GM18519 (cell line): ENCODE results near the gene C18orf63.
"Not testable (repeated sequence)": the region's sequence is repeated elsewhere in the genome, so short reads cannot be mapped to it uniquely, and the experiment has no call there.

Source experiments
- ATAC-seq: cut with Tn5 transposase; IDR thresholded peaks from one replicate; pipeline ENCODE4 v1.9.1; 2021; ENCODE audit warnings: mild to moderate bottlenecking, moderate library complexity; ENCODE audit not compliant: unreplicated experiment, low FRiP score

C18orf63 gene

DNA sequence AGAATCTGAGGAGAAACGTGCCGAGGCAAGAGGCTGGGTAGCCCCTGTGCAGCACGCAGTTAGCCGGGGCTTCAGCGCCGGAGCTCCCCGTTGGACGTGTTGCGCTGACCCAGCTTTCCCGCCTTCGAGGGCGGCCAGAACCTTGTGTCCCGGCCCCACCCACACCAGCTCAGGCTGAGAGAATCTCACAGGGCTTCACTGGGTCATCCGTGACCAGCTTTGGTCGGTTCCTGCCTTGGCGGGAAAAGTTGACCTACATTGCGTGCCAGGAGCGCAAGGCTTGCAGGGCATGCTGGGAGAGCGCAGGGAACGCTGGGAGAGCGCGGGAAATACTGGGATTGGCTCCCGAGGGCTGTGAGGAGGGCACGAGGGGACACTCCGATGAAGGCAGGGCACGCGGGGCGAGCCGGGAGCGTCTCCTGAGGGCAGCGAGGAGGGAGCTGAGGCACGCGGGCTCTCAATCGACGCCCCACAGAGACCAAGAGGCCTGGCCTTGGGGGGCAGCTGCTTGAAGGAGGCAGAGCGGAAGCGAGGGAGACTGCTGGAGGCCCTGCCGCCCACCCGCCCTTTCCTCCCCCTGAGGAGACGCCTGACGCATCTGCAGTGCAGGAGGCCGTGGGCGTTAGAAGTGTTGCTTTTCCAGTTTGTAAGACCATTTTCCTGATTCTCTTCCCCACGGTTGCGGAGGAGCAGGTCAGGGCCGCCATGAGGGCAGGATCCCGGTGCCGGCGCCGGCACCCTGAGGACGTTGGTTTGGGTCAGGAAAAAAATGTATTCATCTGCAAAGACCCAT is at the start of gene C18orf63:
C18orf63 (plus strand) TSS at position 376 of the 793 bp plus-strand sequence. CDS start 2,027 bp downstream, outside the sequence.
- ATAC-seq, result no peak

DNA sequence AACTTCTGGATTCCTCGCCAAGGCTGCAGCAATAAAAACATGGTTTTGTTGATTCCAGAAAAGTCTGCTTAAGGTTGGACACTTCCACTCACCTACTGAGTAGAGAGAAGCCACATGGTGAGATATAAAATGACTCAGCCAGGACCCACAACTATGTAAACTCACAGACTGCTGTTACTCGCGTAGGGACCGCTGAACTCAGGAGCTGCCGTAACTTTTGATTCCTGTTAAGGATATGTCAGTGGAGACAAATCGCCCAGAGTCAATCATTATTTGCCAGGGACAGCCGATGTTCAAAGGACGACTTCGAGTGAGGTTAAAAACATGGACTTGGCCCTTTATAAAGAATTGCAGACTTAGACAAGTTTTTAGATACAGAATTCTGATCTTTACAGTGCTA is 49.5 kb upstream of the C18orf63 start:
- ATAC-seq, result no peak

- no peak for ATAC-seq
Observed at GRCh38 chr18:74268175-74268574, 47.5 kb upstream of the C18orf63 start.

DNA sequence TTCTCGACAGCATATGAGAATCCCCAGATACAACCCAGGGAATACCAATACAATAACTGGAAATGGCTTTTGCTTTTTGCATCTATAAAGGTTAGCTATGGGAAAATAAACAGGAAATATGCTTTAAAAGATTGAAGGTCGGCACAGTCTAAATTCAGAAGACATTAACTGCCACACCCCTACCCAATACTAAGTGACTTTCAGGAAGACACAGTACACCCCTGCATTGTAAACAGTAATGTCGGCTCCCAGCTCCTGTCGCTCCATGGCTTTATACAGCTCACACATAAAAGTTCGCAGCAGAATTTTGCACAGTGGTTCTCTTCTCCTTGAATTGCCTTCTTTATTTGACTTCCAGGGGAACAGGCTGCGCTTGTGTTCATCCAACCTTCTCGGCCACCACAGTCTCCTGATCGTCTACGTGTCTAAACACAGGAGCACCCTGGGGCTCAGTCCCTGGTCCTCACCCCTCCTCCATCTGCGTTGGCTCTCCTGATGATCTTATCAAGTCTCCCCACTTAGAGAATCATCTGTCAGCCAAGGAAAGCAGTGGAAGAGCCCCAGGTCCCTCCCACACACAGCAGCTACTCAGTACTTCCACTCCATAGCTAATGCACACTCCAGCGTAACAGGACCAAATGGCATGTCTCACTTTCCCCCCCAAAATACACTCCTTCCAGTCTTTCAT is 46.6 kb upstream of the C18orf63 start:
- no peak for ATAC-seq

- ATAC-seq, result no peak
Observed at GRCh38 chr18:74271635-74272034, 44.0 kb upstream of the C18orf63 start.

DNA sequence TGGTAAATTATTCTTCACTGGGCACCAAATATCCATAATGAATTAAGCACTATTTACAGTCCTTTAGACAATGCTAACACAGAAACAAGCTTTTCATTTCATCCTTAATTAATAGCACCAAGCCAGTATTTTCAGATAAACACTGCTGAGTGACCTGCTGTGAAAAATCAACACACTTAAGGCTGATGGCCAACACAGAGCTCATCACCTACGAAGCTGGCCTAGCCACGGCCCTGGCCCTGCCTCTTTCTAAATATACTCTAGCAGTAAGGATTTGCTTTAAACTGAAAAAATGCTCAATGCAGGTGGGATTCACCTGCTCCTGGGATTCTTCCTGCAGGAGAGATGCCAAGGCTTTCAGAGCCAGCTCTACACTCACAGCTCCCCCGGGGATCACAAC is 42.2 kb upstream of the C18orf63 start:
- no peak for ATAC-seq

DNA sequence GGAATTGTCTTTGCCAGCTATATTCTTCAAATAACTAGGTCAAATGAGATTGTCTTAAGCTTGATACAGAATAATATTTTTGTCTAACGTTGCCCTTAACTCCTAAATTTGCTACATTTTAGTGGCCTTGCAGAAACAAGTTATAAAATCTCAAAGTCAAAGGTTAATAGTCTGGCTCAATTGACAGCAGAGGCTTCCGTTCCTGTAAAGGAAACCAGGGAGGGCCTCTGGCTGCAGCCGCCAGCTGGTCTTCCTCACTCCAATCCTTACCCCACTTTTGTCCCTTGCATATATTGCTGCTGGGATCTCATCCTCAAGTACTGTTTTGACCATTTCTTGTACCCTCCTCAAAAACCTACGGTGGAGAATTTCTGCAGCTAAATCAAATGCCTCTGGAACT is 40.9 kb upstream of the C18orf63 start:
- no peak for ATAC-seq

- no peak for ATAC-seq
Observed at GRCh38 chr18:74275736-74276135, 39.9 kb upstream of the C18orf63 start.

DNA sequence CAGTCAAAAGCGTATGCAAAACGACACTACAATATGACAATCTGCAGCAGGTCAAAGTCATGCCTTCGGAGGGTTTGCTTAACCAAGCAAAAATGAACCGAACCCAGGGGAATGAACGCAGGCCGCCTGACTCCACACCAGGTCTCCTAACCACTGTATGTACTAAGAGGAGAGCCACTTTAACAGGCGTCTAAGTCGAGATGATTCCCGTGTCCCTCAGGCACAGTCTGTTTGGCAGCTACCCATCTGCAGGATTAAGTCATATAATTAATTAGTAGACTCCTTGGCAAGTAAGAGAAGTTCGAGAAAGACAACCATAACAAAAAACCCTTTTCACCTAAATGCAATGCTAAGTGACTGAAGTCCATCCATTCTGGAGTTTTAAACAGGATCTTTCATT is 39.0 kb upstream of the C18orf63 start:
- no peak for ATAC-seq

- ATAC-seq, result no peak
Observed at GRCh38 chr18:74277296-74277695, 38.3 kb upstream of the C18orf63 start.

DNA sequence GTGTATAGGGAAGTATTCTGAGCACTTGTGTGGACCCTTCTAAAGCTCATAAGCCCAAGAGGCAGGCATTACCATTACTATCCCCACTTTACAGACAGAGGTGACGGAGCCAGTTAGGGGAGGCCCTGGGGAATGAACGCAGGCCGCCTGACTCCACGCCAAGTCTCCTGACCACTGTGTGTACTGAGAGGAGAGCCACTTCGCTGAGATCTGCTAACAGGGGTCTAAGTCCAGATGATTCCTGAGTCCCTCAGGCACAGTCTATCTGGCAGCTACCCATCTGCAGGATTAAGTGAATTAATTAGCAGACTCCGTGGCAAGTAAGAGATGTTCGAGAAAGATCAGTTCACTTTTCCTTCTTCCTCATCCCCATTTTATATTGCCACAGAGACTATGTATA is 37.6 kb upstream of the C18orf63 start:
- ATAC-seq, result no peak

DNA sequence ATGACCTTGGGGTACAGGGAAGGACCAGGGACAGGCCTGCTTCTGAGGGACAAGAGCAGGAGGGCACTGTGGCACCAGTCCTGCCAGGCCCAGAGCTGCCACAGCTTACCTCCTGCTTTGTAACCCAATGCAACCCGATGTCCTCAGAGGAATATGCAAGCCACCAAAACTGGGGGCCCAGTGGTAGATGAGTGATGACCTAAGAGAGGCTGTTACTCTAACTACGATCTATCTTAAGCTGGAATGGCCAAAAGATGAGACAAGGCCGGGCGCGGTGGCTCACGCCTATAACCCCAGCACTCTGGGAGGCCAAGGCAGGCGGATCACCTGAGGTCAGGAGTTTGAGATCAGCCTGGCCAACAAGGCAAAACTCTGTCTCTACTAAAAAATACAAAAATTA is 36.7 kb upstream of the C18orf63 start:
- no peak for ATAC-seq

DNA sequence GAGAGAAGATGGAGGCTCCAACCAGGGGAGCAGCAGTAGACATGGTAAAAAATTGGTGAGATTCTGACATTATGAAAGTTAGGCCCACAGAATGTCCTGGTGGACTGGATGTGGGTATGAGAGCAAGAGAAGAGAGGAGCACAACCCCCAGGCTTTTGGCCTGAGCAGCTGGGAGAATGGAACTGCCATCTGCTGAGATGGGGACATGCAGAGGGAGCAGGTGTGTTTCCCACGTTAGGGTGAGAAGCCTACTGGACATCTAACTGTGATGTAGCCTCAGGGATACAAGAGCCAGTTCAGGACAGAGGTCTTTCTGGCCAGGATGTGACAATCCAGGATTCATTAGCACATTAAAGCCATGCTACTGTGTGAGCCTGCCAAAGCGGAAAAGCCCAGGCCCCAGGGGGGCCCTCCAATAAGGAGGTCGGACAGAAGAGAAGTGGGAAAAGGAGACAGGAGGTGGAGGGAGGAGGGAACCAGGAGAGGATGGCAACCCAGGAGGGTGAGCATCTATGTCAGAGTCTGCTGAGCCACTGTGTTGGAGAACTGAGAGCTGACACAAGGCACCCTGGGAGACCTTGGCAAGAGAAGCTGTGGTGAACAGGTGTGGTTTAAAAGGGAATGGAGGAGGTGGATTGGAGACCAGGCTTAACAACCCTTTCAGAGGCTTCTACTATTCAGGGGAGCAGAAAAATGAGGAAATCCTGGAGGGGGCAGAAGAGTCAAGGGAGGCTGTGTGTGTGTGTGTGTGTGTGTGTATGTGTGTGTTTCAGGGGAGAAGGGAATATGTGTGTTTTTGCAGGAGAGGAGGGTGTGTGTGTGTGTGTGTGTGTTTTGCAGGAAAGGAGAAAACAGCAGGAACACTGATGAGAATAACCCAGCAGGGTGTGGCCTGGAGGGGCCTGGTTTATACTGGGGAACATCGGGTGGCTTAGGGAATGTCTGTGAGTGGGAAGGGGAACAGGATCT is 34.3 kb upstream of the C18orf63 start:
- ATAC-seq, result no peak

GRCh38 chr18:74281980-74282754 is 33.5 kb upstream of the C18orf63 start:
- no peak for ATAC-seq

- no peak for ATAC-seq
Observed at GRCh38 chr18:74282755-74283554, 32.7 kb upstream of the C18orf63 start.

DNA sequence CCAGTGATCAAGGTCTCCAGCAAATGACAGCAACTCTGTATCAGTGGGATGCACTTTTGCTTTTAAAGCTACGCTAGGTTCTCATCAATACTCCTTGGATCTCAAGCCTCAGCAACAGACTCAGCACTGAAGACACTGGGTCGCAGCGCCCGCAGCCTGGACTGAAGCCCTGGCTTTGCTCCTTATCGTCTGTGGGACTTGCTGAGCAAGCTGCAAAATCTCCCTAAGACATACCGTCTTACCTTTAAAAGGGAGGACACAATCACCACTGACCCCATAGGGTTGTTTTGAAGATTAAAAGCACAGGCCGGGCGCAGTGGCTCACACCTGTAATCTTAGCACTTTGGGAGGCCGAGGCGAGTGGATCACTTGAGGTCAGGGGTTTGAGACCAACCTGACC is 32.0 kb upstream of the C18orf63 start:
- no peak for ATAC-seq

GRCh38 chr18:74284191-74284979 is 31.3 kb upstream of the C18orf63 start:
- ATAC-seq, result no peak

DNA sequence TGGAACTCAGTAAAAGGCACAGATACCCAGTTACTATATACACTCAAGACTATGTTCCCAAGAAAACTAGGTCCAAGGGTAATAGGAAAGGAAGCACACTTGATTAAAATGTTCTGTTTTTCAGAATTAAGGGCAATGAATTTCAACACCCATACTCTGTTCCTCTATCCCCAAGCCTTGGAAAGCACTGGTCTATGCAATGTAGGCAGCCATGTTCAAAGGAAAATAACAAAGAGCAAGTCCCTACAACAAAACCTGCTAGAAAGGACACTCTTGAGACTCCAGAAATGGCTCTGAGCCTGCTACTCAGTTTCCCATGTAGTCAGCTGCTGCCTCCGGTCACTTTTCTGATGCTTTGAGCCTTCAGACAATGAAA is 30.7 kb upstream of the C18orf63 start:
- no peak for ATAC-seq

DNA sequence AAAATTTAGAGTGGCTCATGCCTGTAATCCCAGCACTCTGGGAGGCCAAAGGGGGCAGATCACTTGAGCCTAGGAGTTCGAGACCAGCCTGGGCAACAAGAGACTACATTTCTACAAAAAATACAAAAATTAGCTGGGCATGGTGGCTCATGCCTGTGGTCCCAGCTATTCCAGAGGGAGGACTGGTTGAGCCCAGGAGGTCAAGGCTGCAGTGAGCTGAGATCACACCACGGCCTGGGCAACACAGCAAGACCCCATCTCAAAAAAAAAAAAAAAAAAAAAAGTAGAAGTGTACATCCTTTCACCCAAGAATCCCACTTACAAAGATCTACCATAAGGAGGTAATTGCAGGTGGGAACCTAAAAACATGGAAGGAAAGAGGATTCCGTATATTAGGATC is 30.1 kb upstream of the C18orf63 start:
- not testable (repeated sequence) for ATAC-seq
